GM23338 (cell line): ENCODE data around the gene CACNA1G. TPM values are rescaled to one million over a fixed set of nuclear protein-coding genes. Genes with fewer than 3 reads are reported as not detected.

Experiments
- ATAC-seq: fragments of 200-7000 bp; cut with Tn5 transposase; 3 replicates; pipeline ENCODE4 v1.9.1; 2020
- DNase-seq: peaks from one replicate; pipeline ENCODE4 v3.0.0-alpha.2; 2015; ENCODE audit warnings: low spot score
- H2AFZ ChIP-seq: fragments of 200-600 bp; sonication (generic); 2 replicates; pipeline ENCODE4 v1.8.0; 2016; ENCODE audit warnings: antibody characterized with exemption, mild to moderate bottlenecking, moderate library complexity
- H3F3A ChIP-seq: fragments of 200-600 bp; sonication (generic); replicated peaks from 2 replicates; pipeline ENCODE4 v1.8.0; 2017; ENCODE audit warnings: antibody characterized with exemption, mixed run types, low read depth
- H3K27ac ChIP-seq: fragments of 200-600 bp; sonication (generic); 2 replicates; pipeline ENCODE4 v1.6.1; 2016; ENCODE audit warnings: low read depth
- H3K27me3 ChIP-seq: fragments of 200-600 bp; sonication (generic); 2 replicates; pipeline ENCODE4 v1.8.0; 2016; ENCODE audit warnings: mild to moderate bottlenecking, mixed run types, moderate library complexity; ENCODE audit not compliant: insufficient read depth
- H3K36me3 ChIP-seq: fragments of 200-600 bp; sonication (generic); 2 replicates; pipeline ENCODE4 v1.8.0; 2016; ENCODE audit warnings: mild to moderate bottlenecking; ENCODE audit not compliant: insufficient read depth
- H3K4me1 ChIP-seq: fragments of 200-600 bp; sonication (generic); 2 replicates; pipeline ENCODE4 v1.8.0; 2016; ENCODE audit warnings: mild to moderate bottlenecking, moderate library complexity; ENCODE audit not compliant: insufficient read depth
- H3K4me2 ChIP-seq: fragments of 200-600 bp; sonication (generic); 2 replicates; pipeline ENCODE4 v1.7.1; 2017; ENCODE audit warnings: mixed run types
- H3K4me3 ChIP-seq: fragments of 200-600 bp; sonication (generic); 2 replicates; pipeline ENCODE4 v1.6.1; 2016; ENCODE audit warnings: mixed run types
- H3K79me2 ChIP-seq: fragments of 200-600 bp; sonication (generic); replicated peaks from 2 replicates; pipeline ENCODE4 v1.8.0; 2017; ENCODE audit warnings: mild to moderate bottlenecking; ENCODE audit not compliant: insufficient read depth
- H3K9me2 ChIP-seq: fragments of 200-600 bp; sonication (generic); 2 replicates; pipeline ENCODE4 v1.8.0; 2017; ENCODE audit not compliant: insufficient read depth
- H4K20me1 ChIP-seq: fragments of 200-600 bp; sonication (generic); replicated peaks from 2 replicates; pipeline ENCODE4 v1.8.0; 2017; ENCODE audit warnings: mild to moderate bottlenecking; ENCODE audit not compliant: insufficient read depth
- H3K27ac Mint-ChIP-seq: 2 replicates; pipeline ENCODE4 v1.8.0; 2020; ENCODE audit warnings: inconsistent platforms, mild to moderate bottlenecking, moderate library complexity, mixed read lengths
- H3K27me3 Mint-ChIP-seq: 3 replicates; pipeline ENCODE4 v1.8.0; 2022; ENCODE audit warnings: low read depth, mild to moderate bottlenecking, moderate library complexity, mixed read lengths, inconsistent platforms; ENCODE audit not compliant: insufficient read depth, poor library complexity
- H3K36me3 Mint-ChIP-seq: 3 replicates; pipeline ENCODE4 v1.8.0; 2021; ENCODE audit warnings: low read depth, mild to moderate bottlenecking, inconsistent platforms, moderate library complexity, mixed read lengths
- H3K4me1 Mint-ChIP-seq: 3 replicates; pipeline ENCODE4 v1.8.0; 2020; ENCODE audit warnings: mild to moderate bottlenecking, inconsistent platforms, mixed read lengths
- H3K4me3 Mint-ChIP-seq: 3 replicates; pipeline ENCODE4 v1.8.0; 2021; ENCODE audit warnings: moderate library complexity, mild to moderate bottlenecking, inconsistent platforms, mixed read lengths
- H3K9me3 Mint-ChIP-seq: 3 replicates; pipeline ENCODE4 v1.8.0; 2020; ENCODE audit warnings: moderate library complexity, mild to moderate bottlenecking, inconsistent platforms, mixed read lengths
- CREB1 ChIP-seq: fragments of 250-450 bp; sonication (Bioruptor Pico); IDR thresholded peaks from 2 replicates; pipeline ENCODE4 v1.5.0; 2020; ENCODE audit warnings: low read depth, mild to moderate bottlenecking, moderate library complexity
- ETS1 ChIP-seq: IDR thresholded peaks from 2 replicates; pipeline ENCODE4 v1.6.1; 2016; ENCODE audit warnings: antibody characterized with exemption
- EZH2 ChIP-seq: fragments of 200-600 bp; sonication (generic); IDR thresholded peaks from one replicate; pipeline ENCODE4 v1.8.0; 2017; ENCODE audit warnings: antibody characterized with exemption, mild to moderate bottlenecking, low read depth; ENCODE audit not compliant: unreplicated experiment
- EZH2phosphoT487 ChIP-seq: fragments of 200-600 bp; sonication (generic); IDR thresholded peaks from one replicate; pipeline ENCODE4 v1.8.1; 2018; ENCODE audit warnings: antibody characterized with exemption; ENCODE audit not compliant: unreplicated experiment
- JUNB ChIP-seq: IDR thresholded peaks from one replicate; pipeline ENCODE4 v1.6.1; 2016; ENCODE audit warnings: antibody characterized with exemption; ENCODE audit not compliant: unreplicated experiment
- NANOG ChIP-seq: IDR thresholded peaks from 2 replicates; pipeline ENCODE4 v1.6.1; 2016; ENCODE audit warnings: antibody characterized with exemption, borderline replicate concordance
- POLR2AphosphoS5 ChIP-seq: IDR thresholded peaks from 2 replicates; pipeline ENCODE4 v1.6.1; 2016; ENCODE audit warnings: antibody characterized with exemption, low read depth
- REST ChIP-seq: IDR thresholded peaks from one replicate; pipeline ENCODE4 v1.6.1; 2018; ENCODE audit warnings: antibody characterized with exemption; ENCODE audit not compliant: unreplicated experiment
- STAT1 ChIP-seq: IDR thresholded peaks from one replicate; pipeline ENCODE4 v1.6.1; 2016; ENCODE audit warnings: antibody characterized with exemption; ENCODE audit not compliant: unreplicated experiment
- ZNF114 ChIP-seq: fragments of 250-450 bp; sonication (Bioruptor Pico); IDR thresholded peaks from 2 replicates; pipeline ENCODE4 v1.5.0; 2020; ENCODE audit warnings: mild to moderate bottlenecking, moderate library complexity
- ZNF331 ChIP-seq: fragments of 250-450 bp; sonication (Bioruptor Pico); IDR thresholded peaks from 2 replicates; pipeline ENCODE4 v1.5.0; 2020; ENCODE audit warnings: low read depth, mild to moderate bottlenecking, moderate library complexity
- ZNF462 ChIP-seq: fragments of 250-450 bp; sonication (Bioruptor Pico); IDR thresholded peaks from 2 replicates; pipeline ENCODE4 v1.5.0; 2020; ENCODE audit warnings: mild to moderate bottlenecking, moderate library complexity
- polyA plus RNA-seq: library from polyadenylated mRNA; unstranded; fragments of >200 nt; fragmentation: Nextera tagmentation; extraction: Ambion mirVana; gene quantifications from 2 replicates; pipeline ENCODE4 v1.2.1, GENCODE V29; 2016
- total RNA-seq: library from RNA; depleted of rRNA; stranded (reverse); fragments of >200 nt; shearing (Covaris generic); gene quantifications from 2 replicates; pipeline ENCODE4 v1.2.3, GENCODE V29; 2014
- TF ChIP-seq, protein P1 (sequence below), 2 experiments: fragments of 200-600 bp in 1 of 2; sonication (generic) in 1 of 2; conservative IDR thresholded peaks; 2 replicates each; pipeline versions ENCODE4 v1.5.1 to v1.6.1; 2016 to 2017; ENCODE audit warnings: antibody characterized with exemption in 2 of 2, low read depth in 2 of 2, mild to moderate bottlenecking in 2 of 2, moderate library complexity in 1 of 2

Gene CACNA1G
- total and polyA plus RNA-seq, 2 experiments from 2014 or later = 1.4 to 5.1 TPM

DNA sequence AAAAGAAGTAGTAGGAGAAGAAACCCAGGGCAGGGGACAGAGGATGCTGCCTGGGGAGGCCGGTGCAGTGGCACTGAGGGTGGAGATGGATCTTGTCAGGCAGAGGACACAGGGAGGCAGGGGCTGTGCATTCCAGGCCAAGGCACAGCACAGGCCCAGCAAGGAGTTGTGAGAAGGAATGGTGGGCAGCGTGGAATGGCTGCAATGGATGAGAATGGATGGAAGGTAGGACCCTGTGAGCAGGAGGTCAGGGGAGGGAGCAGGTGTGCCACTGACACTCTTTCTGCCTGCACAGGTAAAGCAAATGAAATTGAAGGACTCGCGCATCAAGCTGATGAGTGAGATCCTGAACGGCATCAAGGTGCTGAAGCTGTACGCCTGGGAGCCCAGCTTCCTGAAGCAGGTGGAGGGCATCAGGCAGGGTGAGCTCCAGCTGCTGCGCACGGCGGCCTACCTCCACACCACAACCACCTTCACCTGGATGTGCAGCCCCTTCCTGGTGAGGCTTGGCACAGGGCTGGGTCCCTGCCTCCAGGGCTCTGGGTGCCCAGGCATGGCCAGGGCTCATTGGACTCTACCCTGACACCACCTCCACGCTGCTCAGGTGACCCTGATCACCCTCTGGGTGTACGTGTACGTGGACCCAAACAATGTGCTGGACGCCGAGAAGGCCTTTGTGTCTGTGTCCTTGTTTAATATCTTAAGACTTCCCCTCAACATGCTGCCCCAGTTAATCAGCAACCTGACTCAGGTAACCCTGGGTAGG, 106.9 kb downstream of the CACNA1G start:
- no peak for ATAC-seq
- Histone ChIP-seq H3K4me2 (no peak overlapping the region), H3K4me3 (no peak overlapping the region), H3K27me3 (no peaks in the 10 kb centered on the region), H3F3A (no peaks in the 10 kb centered on the region), H2AFZ (no peak overlapping the region), H4K20me1 (no peaks in the 10 kb centered on the region), H3K79me2 (no peaks in the 10 kb centered on the region), H3K36me3 (no peaks in the 10 kb centered on the region), H3K27ac (no peak overlapping the region), H3K4me1 (no peaks in the 10 kb centered on the region), H3K9me2 (no peaks in the 10 kb centered on the region)
- H3K4me3 Mint-ChIP-seq = no peak overlapping the region; the same call in 2 of the 3 replicates
- peaks cover 8% of the 10 kb centered on the region for H3K27me3 Mint-ChIP-seq
- no peak for TF ChIP-seq ZNF462
- TF ChIP-seq EZH2phosphoT487 = no peak
- no peak for TF ChIP-seq ETS1
- no peak for TF ChIP-seq JUNB
- TF ChIP-seq NANOG = no peak
- TF ChIP-seq ZNF331 (CRISPR knock-in tag) = no peak
- no peak for TF ChIP-seq POLR2AphosphoS5
- no peak for TF ChIP-seq ZNF114 (CRISPR knock-in tag)
- TF ChIP-seq, protein P1, sequence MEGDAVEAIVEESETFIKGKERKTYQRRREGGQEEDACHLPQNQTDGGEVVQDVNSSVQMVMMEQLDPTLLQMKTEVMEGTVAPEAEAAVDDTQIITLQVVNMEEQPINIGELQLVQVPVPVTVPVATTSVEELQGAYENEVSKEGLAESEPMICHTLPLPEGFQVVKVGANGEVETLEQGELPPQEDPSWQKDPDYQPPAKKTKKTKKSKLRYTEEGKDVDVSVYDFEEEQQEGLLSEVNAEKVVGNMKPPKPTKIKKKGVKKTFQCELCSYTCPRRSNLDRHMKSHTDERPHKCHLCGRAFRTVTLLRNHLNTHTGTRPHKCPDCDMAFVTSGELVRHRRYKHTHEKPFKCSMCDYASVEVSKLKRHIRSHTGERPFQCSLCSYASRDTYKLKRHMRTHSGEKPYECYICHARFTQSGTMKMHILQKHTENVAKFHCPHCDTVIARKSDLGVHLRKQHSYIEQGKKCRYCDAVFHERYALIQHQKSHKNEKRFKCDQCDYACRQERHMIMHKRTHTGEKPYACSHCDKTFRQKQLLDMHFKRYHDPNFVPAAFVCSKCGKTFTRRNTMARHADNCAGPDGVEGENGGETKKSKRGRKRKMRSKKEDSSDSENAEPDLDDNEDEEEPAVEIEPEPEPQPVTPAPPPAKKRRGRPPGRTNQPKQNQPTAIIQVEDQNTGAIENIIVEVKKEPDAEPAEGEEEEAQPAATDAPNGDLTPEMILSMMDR (conservative IDR thresholded peaks at IDR 0.05; ENCODE audit: low read depth in 2 of 2) = no peak
- TF ChIP-seq EZH2 = no peak
- TF ChIP-seq REST = no peak
- TF ChIP-seq STAT1 = no peak
- no peak for TF ChIP-seq CREB1 (CRISPR knock-in tag)
- H3K9me3 Mint-ChIP-seq = no peaks in the 10 kb centered on the region
- H3K27ac Mint-ChIP-seq = no peak overlapping the region; the same call in 1 of the 2 replicates
- H3K36me3 Mint-ChIP-seq = no peaks in the 10 kb centered on the region
- H3K4me1 Mint-ChIP-seq = peaks cover 17% of the 10 kb centered on the region
- DNase-seq = no peak
